HepG2 (cell line): ENCODE data around the gene ZNF284. TPM values are rescaled to one million over a fixed set of nuclear protein-coding genes. Genes with fewer than 3 reads are reported as not detected.

ENCODE experiments used
- ATAC-seq: fragments of 200-7000 bp; cut with Tn5 transposase; 3 replicates; pipeline ENCODE4 v1.9.1; 2020; ENCODE audit warnings: mild to moderate bottlenecking, moderate library complexity
- BruUV-seq: library from RNA; stranded (reverse); fragments of 400-500 nt; replicated peaks from 2 replicates; lab custom pipeline; 2021; lab: Mats Ljungman, UMichigan
- CTCF ChIA-PET: fragments of 300-600 bp; formaldehyde crosslinking; extraction: SDS; loops from one replicate; lab custom pipeline; 2021; ENCODE audit warnings: low total read pairs, inconsistent platforms, low intra/inter-chr PET ratio; lab: Yijun Ruan, JAX
- POLR2A ChIA-PET: fragments of 350-600 bp; sonication (Branson Sonifier 250); formaldehyde crosslinking; loops from one replicate; lab custom pipeline; 2020; ENCODE audit warnings: antibody characterized with exemption, inconsistent platforms; lab: Yijun Ruan, JAX
- DNase-seq: peaks from one replicate; pipeline ENCODE4 v3.0.0-alpha.2; 2015; ENCODE audit warnings: low spot score
- FAIRE-seq: peaks from 3 replicates; lab custom pipeline; 2011; peaks lifted over from hg19 to GRCh38; lab: Jason Lieb, UNC
- H2AFZ ChIP-seq: one replicate; pipeline ENCODE4 v1.6.1; 2011; ENCODE audit warnings: low read length, inconsistent platforms
- H3K27ac ChIP-seq: fragments of 300-600 bp; 3 replicates; pipeline ENCODE4 v1.8.0; 2011; ENCODE audit warnings: mixed run types, mild to moderate bottlenecking, mixed read lengths, low read length, inconsistent platforms; ENCODE audit not compliant: insufficient read depth; ENCODE audit errors: extremely low read length
- H3K27me3 ChIP-seq, 2 experiments: fragments of 200-600 bp in 1 of 2; 2 replicates in 1 of 2; 3 replicates in 1 of 2; pipeline versions ENCODE4 v1.6.0 to v1.8.0; 2011; ENCODE audit warnings: low read length in 2 of 2, mild to moderate bottlenecking in 2 of 2, moderate library complexity in 2 of 2, inconsistent platforms in 1 of 2; ENCODE audit not compliant: insufficient read depth in 2 of 2, control insufficient read depth in 1 of 2
- H3K36me3 ChIP-seq, 2 experiments: fragments of 200-600 bp in 1 of 2; replicated peaks in 1 of 2; 2 replicates in 1 of 2; 3 replicates in 1 of 2; pipeline versions ENCODE4 v1.5.1 to v1.8.0; 2011; ENCODE audit warnings: low read length in 2 of 2, inconsistent platforms in 1 of 2; ENCODE audit not compliant: insufficient read depth in 2 of 2, control insufficient read depth in 1 of 2
- H3K4me1 ChIP-seq: 2 replicates; pipeline ENCODE4 v1.5.1; 2012; ENCODE audit warnings: low read length, inconsistent platforms; ENCODE audit not compliant: insufficient read depth
- H3K4me2 ChIP-seq: 2 replicates; pipeline ENCODE4 v1.6.0; 2011; ENCODE audit warnings: low read depth, low read length, inconsistent platforms
- H3K4me3 ChIP-seq, 3 experiments: fragments of 200-600 bp in 1 of 3; sonication (generic), shearing (Covaris generic) in 1 of 3; replicated peaks in 1 of 3; 2 replicates each; pipeline ENCODE4 v1.5.1; 2011 to 2016; ENCODE audit warnings: low read length in 3 of 3, inconsistent platforms in 2 of 3, low read depth in 2 of 3, mild to moderate bottlenecking in 2 of 3, control low read depth in 1 of 3, mixed read lengths in 1 of 3; ENCODE audit not compliant: insufficient read depth in 1 of 3
- H3K79me2 ChIP-seq: one replicate; pipeline ENCODE4 v1.6.1; 2011; ENCODE audit warnings: low read length, inconsistent platforms; ENCODE audit not compliant: insufficient read depth
- H3K9ac ChIP-seq: 2 replicates; pipeline ENCODE4 v1.6.0; 2011; ENCODE audit warnings: mild to moderate bottlenecking, low read depth, low read length, inconsistent platforms; ENCODE audit not compliant: insufficient read depth
- H3K9me3 ChIP-seq: 2 replicates; pipeline ENCODE4 v1.5.1; 2012; ENCODE audit warnings: mild to moderate bottlenecking, low read length
- H4K20me1 ChIP-seq: 2 replicates; pipeline ENCODE4 v1.6.0; 2011; ENCODE audit warnings: inconsistent platforms, mild to moderate bottlenecking, low read length, moderate library complexity; ENCODE audit not compliant: insufficient read depth
- ARNTL ChIP-seq: sonication (generic); formaldehyde crosslinking; IDR thresholded peaks from 2 replicates; pipeline ENCODE4 v1.4.0; 2020; ENCODE audit warnings: mild to moderate bottlenecking, missing genetic modification reagents
- CREM ChIP-seq, 2 experiments: sonication (generic) in 1 of 2; formaldehyde crosslinking in 1 of 2; IDR thresholded peaks; 2 replicates each; pipeline versions ENCODE4 v1.4.0 to v1.6.1; 2016 to 2020; ENCODE audit warnings: antibody characterized with exemption in 1 of 2, mild to moderate bottlenecking in 1 of 2, missing genetic modification reagents in 1 of 2
- ETV5 ChIP-seq: IDR thresholded peaks from 2 replicates; pipeline ENCODE4 v1.6.1; 2018; ENCODE audit warnings: missing biosample characterization, missing genetic modification reagents, inconsistent platforms, borderline replicate concordance
- MAF1 ChIP-seq: sonication (generic); formaldehyde crosslinking; IDR thresholded peaks from 2 replicates; pipeline ENCODE4 v1.5.0; 2020; ENCODE audit warnings: missing genetic modification reagents, borderline replicate concordance
- NBN ChIP-seq: fragments of 450-650 bp; conservative IDR thresholded peaks from 2 replicates; pipeline ENCODE4 v1.6.1; 2017
- SP1 ChIP-seq, 2 experiments: fragments of 450-650 bp in 1 of 2; sonication (generic) in 1 of 2; formaldehyde crosslinking in 1 of 2; IDR thresholded peaks; 2 replicates each; pipeline versions ENCODE4 v1.4.0 to v1.6.1; 2016 to 2020; ENCODE audit warnings: missing genetic modification reagents in 1 of 2
- TCF7L2 ChIP-seq: IDR thresholded peaks from 2 replicates; pipeline ENCODE4 v1.6.1; 2011; ENCODE audit warnings: mild to moderate bottlenecking, low read depth, low read length, moderate library complexity
- ZNF3 ChIP-seq: IDR thresholded peaks from 2 replicates; pipeline ENCODE4 v1.7.0; 2017; ENCODE audit warnings: inconsistent platforms
- ZNF607 ChIP-seq: sonication (generic); formaldehyde crosslinking; IDR thresholded peaks from 2 replicates; pipeline ENCODE4 v1.5.1; 2020; ENCODE audit warnings: missing genetic modification reagents, mild to moderate bottlenecking, borderline replicate concordance
- ZNF766 ChIP-seq: sonication (generic); formaldehyde crosslinking; IDR thresholded peaks from 2 replicates; pipeline ENCODE4 v1.5.0; 2020; ENCODE audit warnings: missing genetic modification reagents, borderline replicate concordance
- ZNF780A ChIP-seq: sonication (generic); formaldehyde crosslinking; IDR thresholded peaks from 2 replicates; pipeline ENCODE4 v1.8.0; 2022; ENCODE audit warnings: mild to moderate bottlenecking, missing genetic modification reagents, moderate library complexity
- WGBS: methylation state at CpG from one replicate; pipeline ENCODE4 v1.1.6; 2017; ENCODE audit warnings: low lambda C conversion rate; 5-methylcytosine and 5-hydroxymethylcytosine counted together
- in situ Hi-C: cut with HindIII; loops from 2 replicates; pipeline ENCODE4 v1.10.0; 2017; ENCODE audit warnings: low pct_unique_long_range_greater_than_20kb; ENCODE audit not compliant: extremely low pct_ligation_motif_present
- intact Hi-C: fragments of 100-400 bp; cut with micrococcal nuclease; formaldehyde crosslinking; loops from one replicate; pipeline ENCODE4 v1.10.0; 2022; ENCODE audit not compliant: unreplicated experiment
- polyA plus RNA-seq, 8 experiments: library from polyadenylated mRNA; depleted of rRNA in 3 of 8; stranded (reverse) in 7 of 8; unstranded in 1 of 8; fragments of >200 nt; fragmentation: Illumina TruSeq in 4 of 8; extraction: Trizol in 4 of 8; gene quantifications; 2 replicates each; pipeline versions ENCODE4 v1.2.1 to v1.2.3, GENCODE V29; 2011 to 2016; ENCODE audit warnings: low read depth in 4 of 8, missing spikeins in 1 of 8, mixed read lengths in 1 of 8; ENCODE audit not compliant: insufficient read depth in 1 of 8
- total RNA-seq, 5 experiments: library from RNA; depleted of rRNA; stranded (reverse); fragments of >200 nt; fragmentation: Illumina TruSeq; extraction: Trizol; gene quantifications; 2 replicates each; pipeline ENCODE4 v1.2.3, GENCODE V29; 2016; ENCODE audit warnings: low read depth in 1 of 5
- TF ChIP-seq, protein P1 (sequence below): IDR thresholded peaks from 2 replicates; pipeline ENCODE4 v1.6.1; 2016; ENCODE audit warnings: low read depth, control low read depth
- TF ChIP-seq, protein P2 (sequence below): IDR thresholded peaks from 2 replicates; pipeline ENCODE4 v1.6.1; 2016; ENCODE audit warnings: mild to moderate bottlenecking, missing biosample characterization, missing genetic modification reagents
- TF ChIP-seq, protein P3 (sequence below): sonication (generic); formaldehyde crosslinking; IDR thresholded peaks from 2 replicates; pipeline ENCODE4 v1.8.1; 2023; ENCODE audit warnings: mild to moderate bottlenecking, missing genetic modification reagents

The ZNF284 gene
- total and polyA plus RNA-seq, 2 of the 13 experiments (the other 11 are each of a cell fraction or from before 2014, with no cell fraction given), result 1.2 to 2.3 TPM

DNA sequence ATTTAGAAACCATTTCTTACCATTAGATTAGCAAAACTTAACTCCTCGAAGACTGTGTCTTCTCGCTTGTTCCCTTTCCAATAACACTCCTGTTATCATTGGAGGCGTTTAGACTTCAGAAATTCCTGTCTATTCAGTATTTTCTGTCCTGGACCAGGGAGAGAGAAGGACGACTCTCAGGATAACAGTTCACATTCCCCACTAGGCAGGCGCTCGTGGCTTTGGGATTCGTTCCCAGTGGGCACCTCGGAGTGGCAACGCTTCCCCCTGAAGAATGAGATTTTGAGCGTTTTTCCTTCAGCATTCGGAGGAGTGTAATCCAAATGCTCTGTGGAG, 40.8 kb downstream of the ZNF284 start (continued):
- TF ChIP-seq CREM (IDR thresholded peaks at IDR 0.05), result 0 out of 2 replicates have a peak, but pooled peaks have one; percentile 69
- TF ChIP-seq CREM (CRISPR knock-in tag; IDR thresholded peaks at IDR 0.05), result no peak
- TF ChIP-seq SP1 (IDR thresholded peaks at IDR 0.05), result no peak
- no peak for TF ChIP-seq SP1 (CRISPR knock-in tag; IDR thresholded peaks at IDR 0.05)
- TF ChIP-seq, protein P1, sequence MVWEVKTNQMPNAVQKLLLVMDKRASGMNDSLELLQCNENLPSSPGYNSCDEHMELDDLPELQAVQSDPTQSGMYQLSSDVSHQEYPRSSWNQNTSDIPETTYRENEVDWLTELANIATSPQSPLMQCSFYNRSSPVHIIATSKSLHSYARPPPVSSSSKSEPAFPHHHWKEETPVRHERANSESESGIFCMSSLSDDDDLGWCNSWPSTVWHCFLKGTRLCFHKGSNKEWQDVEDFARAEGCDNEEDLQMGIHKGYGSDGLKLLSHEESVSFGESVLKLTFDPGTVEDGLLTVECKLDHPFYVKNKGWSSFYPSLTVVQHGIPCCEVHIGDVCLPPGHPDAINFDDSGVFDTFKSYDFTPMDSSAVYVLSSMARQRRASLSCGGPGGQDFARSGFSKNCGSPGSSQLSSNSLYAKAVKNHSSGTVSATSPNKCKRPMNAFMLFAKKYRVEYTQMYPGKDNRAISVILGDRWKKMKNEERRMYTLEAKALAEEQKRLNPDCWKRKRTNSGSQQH (CRISPR knock-in tag), result no peak
- TF ChIP-seq NBN, result no peak
- TF ChIP-seq ZNF766, result 0 out of 2 replicates have a peak, but pooled peaks have one; percentile 31
- no peak for TF ChIP-seq ZNF780A
- TF ChIP-seq ARNTL (CRISPR knock-in tag), result no peak
- TF ChIP-seq, protein P2, sequence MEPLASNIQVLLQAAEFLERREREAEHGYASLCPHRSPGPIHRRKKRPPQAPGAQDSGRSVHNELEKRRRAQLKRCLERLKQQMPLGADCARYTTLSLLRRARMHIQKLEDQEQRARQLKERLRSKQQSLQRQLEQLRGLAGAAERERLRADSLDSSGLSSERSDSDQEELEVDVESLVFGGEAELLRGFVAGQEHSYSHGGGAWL, result 0 out of 2 replicates have a peak, but pooled peaks have one; percentile 8

DNA sequence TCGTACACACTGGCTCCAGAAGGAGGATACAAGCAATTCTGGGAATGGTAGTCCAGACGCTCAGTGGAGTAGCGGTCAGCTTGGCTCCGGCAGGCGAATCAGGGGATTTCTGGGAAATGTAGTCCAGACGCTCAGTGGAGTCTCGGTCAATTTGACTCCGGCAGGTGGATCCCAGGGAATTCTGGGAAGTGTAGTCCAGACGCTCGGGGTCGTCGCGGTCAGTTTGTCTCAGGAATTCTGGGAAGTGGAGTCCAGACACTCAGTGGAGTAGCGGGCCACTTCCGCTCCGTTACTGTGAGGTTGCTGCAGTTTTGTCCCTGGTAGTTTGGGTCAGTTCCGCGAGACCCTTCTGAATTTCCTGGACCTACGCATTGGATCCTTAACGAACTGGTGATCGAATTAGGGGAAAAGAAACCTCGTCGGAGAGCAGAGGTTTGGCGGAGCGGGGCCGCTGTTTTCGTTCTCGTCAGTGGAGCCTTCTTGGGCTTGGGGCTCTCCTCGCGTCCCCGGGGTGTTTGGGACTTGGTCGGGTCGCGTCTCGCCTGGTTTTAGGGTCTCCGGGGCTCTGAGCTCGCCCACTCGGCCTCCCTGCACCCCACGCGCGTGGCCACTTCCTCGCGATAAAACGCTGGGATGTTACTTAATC, 41.3 kb downstream of the ZNF284 start, which contains the start of gene ZNF225:
Gene ZNF225, plus strand, starts transcription at position 262 of the 646 bp plus-strand sequence. CDS start 2,429 bp downstream, outside the sequence.
- Histone ChIP-seq H3K36me3 (peaks cover 2 to 3% of the 10 kb centered on the region in 2 experiments; a peak in 3 of 5 replicates), H3K4me1 (peaks cover 14% of the 10 kb centered on the region), H3K27me3 (no peaks in the 10 kb centered on the region; a peak in 1 of 5 replicates), H3K9me3 (no peaks in the 10 kb centered on the region), H4K20me1 (no peaks in the 10 kb centered on the region), H3K79me2 (no peaks in the 10 kb centered on the region), H2AFZ (peak within 1 kb of the TSS; percentile 75), H3K4me3 (peak within 1 kb of the TSS; percentile 82 to 92 (median 82)), H3K27ac (peak within 1 kb of the TSS; percentile 51), H3K4me2 (peak within 1 kb of the TSS; percentile 85), H3K9ac (peak within 1 kb of the TSS; percentile 76)
- ATAC-seq (peak; percentile 99), DNase-seq (peak; percentile 97), FAIRE-seq (peak; percentile 99)
- 0% methylated on average over 10 of the region's 44 CpGs for WGBS
- intact Hi-C loops (loop anchor here (1.0 to 10.0 kb wide), 3 partner anchors 99 to 178 kb away; partner anchors contain the start of genes ZNF227, ZNF230 and ZNF45), in situ Hi-C loops (no loop called here)
- CTCF ChIA-PET, result no interaction called here
- no TSS peak for BruUV-seq
- POLR2A ChIA-PET, result interaction anchor here (0.7 to 3.5 kb wide), 4 partner anchors 19 to 178 kb away, joined by 3 to 19 read pairs (median 8); partner anchors contain the start of genes ZNF224, ZNF226 and ZNF45
- TF ChIP-seq ZNF780A, result no peak
- TF ChIP-seq, protein P3, sequence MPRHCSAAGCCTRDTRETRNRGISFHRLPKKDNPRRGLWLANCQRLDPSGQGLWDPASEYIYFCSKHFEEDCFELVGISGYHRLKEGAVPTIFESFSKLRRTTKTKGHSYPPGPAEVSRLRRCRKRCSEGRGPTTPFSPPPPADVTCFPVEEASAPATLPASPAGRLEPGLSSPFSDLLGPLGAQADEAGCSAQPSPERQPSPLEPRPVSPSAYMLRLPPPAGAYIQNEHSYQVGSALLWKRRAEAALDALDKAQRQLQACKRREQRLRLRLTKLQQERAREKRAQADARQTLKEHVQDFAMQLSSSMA (CRISPR knock-in tag), result no peak
- no peak for TF ChIP-seq MAF1 (CRISPR knock-in tag)
- no peak for TF ChIP-seq TCF7L2
- peak; percentile 78 for TF ChIP-seq ETV5 (CRISPR knock-in tag)
- no peak for TF ChIP-seq ZNF3 (CRISPR knock-in tag)
- TF ChIP-seq ZNF607 (CRISPR knock-in tag), result no peak
